ENCODE measurements around the gene CCDC126. TPM values are rescaled to one million over a fixed set of nuclear protein-coding genes. Genes with fewer than 3 reads are reported as not detected.

CCDC126 gene
- total RNA-seq, 4 donors from 2014 or later: 14.5 to 22.8 (median 14.6) TPM; not detected in 1

GRCh38 chr7:23593706-23594105 lies 3.5 kb upstream of the CCDC126 start:
- Histone ChIP-seq H3K27ac (no peak overlapping the region), H3K4me3 (no peak overlapping the region), H3K36me3 (no peaks in the 10 kb centered on the region), H3K27me3 (no peaks in the 10 kb centered on the region), H3K4me1 (peaks cover 4 to 11% (median 8%) of the 10 kb centered on the region in 4 donors), H3K9me3 (no peaks in the 10 kb centered on the region)
- TF ChIP-seq EP300 (IDR thresholded peaks at IDR 0.05; ENCODE audit: low read depth) (no peak), POLR2AphosphoS5 (IDR thresholded peaks at IDR 0.05) (no peak), POLR2A (IDR thresholded peaks at IDR 0.05) (no peak), CTCF (IDR thresholded peaks at IDR 0.05) (no peak)
- 69 to 78% methylated on average over 1 of the region's 1 CpG for WGBS, 2 donors (ENCODE audit: low coverage in 1 of 2)
- DNase-seq: no peak
- in situ Hi-C loops (cut with MboI; ENCODE audit: low pct_ligation_motif_present in 1 of 4, low pct_unique_long_range_greater_than_20kb in 1 of 4, low sequenced_read_pairs in 3 of 4) (loop anchor here in 2 of 4 donors (10.0 kb wide), 1 partner anchor 91 kb away; the partner anchor contains the start of gene FAM221A (in 2 of the 2)), intact Hi-C loops (cut with DNase I; ENCODE audit: low total_unique reads) (loop anchor here (10.0 kb wide), 1 partner anchor 59 kb away; the partner anchor contains the start of gene TRA2A)

- in situ Hi-C loops (cut with MboI; ENCODE audit: low pct_ligation_motif_present in 1 of 4, low pct_unique_long_range_greater_than_20kb in 1 of 4, low sequenced_read_pairs in 3 of 4): loop anchor here in 2 of 4 donors (10.0 kb wide), 1 partner anchor 90 kb away; the partner anchor contains the start of gene FAM221A (in 2 of the 2)
- Histone ChIP-seq H3K27me3 (no peaks in the 10 kb centered on the region), H3K4me3 (no peak overlapping the region), H3K36me3 (no peaks in the 10 kb centered on the region), H3K4me1 (peaks cover 4 to 17% (median 13%) of the 10 kb centered on the region in 4 donors), H3K9me3 (no peaks in the 10 kb centered on the region), H3K27ac (no peak overlapping the region)
- no peak for DNase-seq
- TF ChIP-seq EP300 (IDR thresholded peaks at IDR 0.05; ENCODE audit: low read depth): no peak
- TF ChIP-seq POLR2AphosphoS5 (IDR thresholded peaks at IDR 0.05): no peak
- TF ChIP-seq CTCF (IDR thresholded peaks at IDR 0.05): no peak
- no peak for TF ChIP-seq POLR2A (IDR thresholded peaks at IDR 0.05)
- intact Hi-C loops (cut with DNase I; ENCODE audit: low total_unique reads): loop anchor here (5.0 to 10.0 kb wide), 2 partner anchors 60 to 1818 kb away; partner anchors contain the start of gene TRA2A
Measured at GRCh38 chr7:23594879-23595604, 2.1 kb upstream of the CCDC126 start.

GRCh38 chr7:23598296-23598695 lies 1.1 kb downstream of the CCDC126 start:
- TF ChIP-seq POLR2AphosphoS5 (IDR thresholded peaks at IDR 0.05) (no peak), CTCF (IDR thresholded peaks at IDR 0.05) (no peak), EP300 (IDR thresholded peaks at IDR 0.05; ENCODE audit: low read depth) (no peak), POLR2A (IDR thresholded peaks at IDR 0.05) (no peak)

GRCh38 chr7:23600236-23600635 lies 3.1 kb downstream of the CCDC126 start:
- H3K27ac ChIP-seq: no peak overlapping the region
- DNase-seq: no peak
- no peaks in the 10 kb centered on the region for H3K36me3 ChIP-seq
- TF ChIP-seq EP300 (IDR thresholded peaks at IDR 0.05; ENCODE audit: low read depth) (no peak), POLR2A (IDR thresholded peaks at IDR 0.05) (no peak), POLR2AphosphoS5 (IDR thresholded peaks at IDR 0.05) (no peak), CTCF (IDR thresholded peaks at IDR 0.05) (no peak)
- intact Hi-C loops (cut with DNase I; ENCODE audit: low total_unique reads) (no loop called here), in situ Hi-C loops (cut with MboI; ENCODE audit: low pct_ligation_motif_present in 1 of 4, low pct_unique_long_range_greater_than_20kb in 1 of 4, low sequenced_read_pairs in 3 of 4) (no loop called here)
- no peak overlapping the region for H3K4me3 ChIP-seq
- H3K27me3 ChIP-seq: no peaks in the 10 kb centered on the region
- peaks cover 4 to 23% (median 13%) of the 10 kb centered on the region in 4 donors for H3K4me1 ChIP-seq
- no peaks in the 10 kb centered on the region for H3K9me3 ChIP-seq
- whole genome bisulfite sequencing, 2 donors (ENCODE audit: low coverage in 1 of 2): 77 to 80% methylated on average over 1 to 4 of the region's 4 CpGs

More at GRCh38 chr7:23598296-23598695, 1.1 kb downstream of the CCDC126 start:
- Histone ChIP-seq H3K9me3 (no peaks in the 10 kb centered on the region), H3K4me1 (peaks cover 4 to 23% (median 13%) of the 10 kb centered on the region in 4 donors), H3K27ac (peak overlapping the region; percentile 96 to 100 (median 99)), H3K36me3 (no peaks in the 10 kb centered on the region), H3K4me3 (peak overlapping the region; percentile 74 to 83 (median 80)), H3K27me3 (no peaks in the 10 kb centered on the region)
- in situ Hi-C loops (cut with MboI; ENCODE audit: low pct_ligation_motif_present in 1 of 4, low pct_unique_long_range_greater_than_20kb in 1 of 4, low sequenced_read_pairs in 3 of 4): loop anchor here in 2 of 4 donors (10.0 kb wide), 1 partner anchor 87 kb away; the partner anchor contains the start of gene FAM221A (in 2 of the 2)
- intact Hi-C loops (cut with DNase I; ENCODE audit: low total_unique reads): loop anchor here (5.0 to 10.0 kb wide), 2 partner anchors 63 to 1821 kb away; partner anchors contain the start of gene TRA2A
- DNase-seq: no peak
- WGBS, 2 donors (ENCODE audit: low coverage in 1 of 2): 32 to 44% methylated on average over 4 of the region's 4 CpGs

Measured in transverse colon (tissue), 4 donors.